Activated naive CD8-positive, alpha-beta T cell (primary cell): ENCODE data around the gene NTNG1.

Experiments
- H3K27ac Mint-ChIP-seq: one replicate; pipeline ENCODE4 v1.8.0; 2021; ENCODE audit warnings: mixed read lengths
- H3K27me3 Mint-ChIP-seq: one replicate; pipeline ENCODE4 v1.8.0; 2021; ENCODE audit warnings: mixed read lengths
- H3K36me3 Mint-ChIP-seq: one replicate; pipeline ENCODE4 v1.8.0; 2021; ENCODE audit warnings: mixed read lengths
- H3K4me1 Mint-ChIP-seq: one replicate; pipeline ENCODE4 v1.8.0; 2021; ENCODE audit warnings: low read depth, mixed read lengths
- H3K4me3 Mint-ChIP-seq: one replicate; pipeline ENCODE4 v1.8.0; 2021; ENCODE audit warnings: mild to moderate bottlenecking, mixed read lengths
- H3K9me3 Mint-ChIP-seq: one replicate; pipeline ENCODE4 v1.8.0; 2021; ENCODE audit warnings: low read depth, mixed read lengths

The NTNG1 gene

DNA sequence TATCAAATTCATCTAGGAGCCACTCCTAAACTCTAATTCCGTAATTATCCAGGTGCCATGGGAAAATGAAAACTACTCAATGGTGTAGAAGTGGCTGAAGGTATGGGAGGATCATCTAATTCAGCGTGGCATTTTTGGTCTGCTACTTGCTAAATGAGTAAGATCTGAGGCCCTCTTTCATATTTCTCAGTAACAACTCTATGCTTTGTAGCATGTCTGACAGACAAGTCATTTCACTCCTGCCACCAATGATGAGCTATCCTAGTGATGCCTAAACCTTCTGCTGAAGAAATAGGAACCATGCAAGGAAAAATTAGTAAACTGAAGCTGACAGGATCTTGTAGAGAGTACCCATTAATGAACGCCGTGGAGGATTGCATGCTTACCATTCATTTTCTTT lies 145.3 kb downstream of the NTNG1 start:
- no peak overlapping the region for H3K4me3 Mint-ChIP-seq
- H3K27me3 Mint-ChIP-seq = no peaks in the 10 kb centered on the region
- H3K4me1 Mint-ChIP-seq = no peaks in the 10 kb centered on the region
- no peaks in the 10 kb centered on the region for H3K9me3 Mint-ChIP-seq
- no peaks in the 10 kb centered on the region for H3K36me3 Mint-ChIP-seq
- no peak overlapping the region for H3K27ac Mint-ChIP-seq

DNA sequence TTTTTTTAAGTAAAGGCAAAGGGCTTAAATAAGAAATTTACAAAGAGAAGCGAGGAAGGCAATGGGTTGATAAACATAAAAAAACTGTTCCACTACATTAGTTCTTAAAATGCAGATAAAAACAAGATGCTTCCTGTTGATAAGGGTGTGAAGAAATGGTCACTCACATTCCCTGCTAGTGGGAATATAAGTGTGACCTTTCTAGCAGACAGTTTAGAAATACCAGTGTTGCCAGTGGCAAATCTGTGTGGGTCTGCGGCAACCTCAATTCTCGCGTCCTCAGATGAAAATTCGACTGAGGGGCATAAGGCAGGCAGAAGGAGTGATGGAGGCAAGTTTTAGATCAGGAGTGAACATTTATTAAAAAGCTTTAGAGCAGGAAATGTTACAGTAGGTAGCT lies 151.1 kb downstream of the NTNG1 start:
- Mint-ChIP-seq H3K36me3 (no peaks in the 10 kb centered on the region), H3K4me3 (no peak overlapping the region), H3K27ac (no peak overlapping the region), H3K27me3 (no peaks in the 10 kb centered on the region), H3K4me1 (no peaks in the 10 kb centered on the region), H3K9me3 (no peaks in the 10 kb centered on the region)

DNA sequence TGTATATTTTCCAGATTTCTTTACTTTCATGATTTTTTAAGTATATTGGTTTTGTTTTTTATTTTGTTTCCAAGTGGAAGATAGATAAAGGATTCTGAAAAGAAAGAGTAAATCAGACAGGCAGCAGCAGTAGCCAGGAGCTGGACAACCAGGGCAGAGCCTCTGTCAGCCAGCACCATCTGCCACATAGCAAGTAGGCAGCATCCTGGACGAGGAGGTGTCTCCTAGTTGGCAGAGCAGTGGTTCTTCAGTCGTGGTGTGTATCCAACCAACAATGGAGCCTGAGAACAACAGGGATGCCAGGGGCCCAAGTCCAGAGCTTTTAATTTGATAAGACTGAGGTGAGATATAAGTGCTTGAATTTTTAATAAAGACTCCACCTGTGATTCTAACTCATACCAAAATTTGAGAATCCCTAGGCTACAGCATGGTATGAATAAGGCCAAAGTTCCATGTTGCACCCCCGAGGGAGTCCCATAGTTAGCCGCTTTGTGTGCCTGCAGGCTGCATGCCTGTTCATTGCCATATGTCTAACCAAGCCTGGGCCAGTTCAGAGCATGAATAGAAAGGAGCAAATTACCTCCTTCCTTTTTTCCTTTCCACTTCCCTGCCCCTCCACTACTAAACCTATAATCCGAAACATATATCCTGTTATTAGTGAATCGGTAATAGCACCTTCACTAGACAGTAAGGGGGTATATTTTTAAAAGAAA lies 153.2 kb downstream of the NTNG1 start:
- no peaks in the 10 kb centered on the region for H3K27me3 Mint-ChIP-seq
- no peaks in the 10 kb centered on the region for H3K9me3 Mint-ChIP-seq
- H3K4me3 Mint-ChIP-seq = no peak overlapping the region
- H3K4me1 Mint-ChIP-seq = no peaks in the 10 kb centered on the region
- H3K27ac Mint-ChIP-seq = no peak overlapping the region
- no peaks in the 10 kb centered on the region for H3K36me3 Mint-ChIP-seq

DNA sequence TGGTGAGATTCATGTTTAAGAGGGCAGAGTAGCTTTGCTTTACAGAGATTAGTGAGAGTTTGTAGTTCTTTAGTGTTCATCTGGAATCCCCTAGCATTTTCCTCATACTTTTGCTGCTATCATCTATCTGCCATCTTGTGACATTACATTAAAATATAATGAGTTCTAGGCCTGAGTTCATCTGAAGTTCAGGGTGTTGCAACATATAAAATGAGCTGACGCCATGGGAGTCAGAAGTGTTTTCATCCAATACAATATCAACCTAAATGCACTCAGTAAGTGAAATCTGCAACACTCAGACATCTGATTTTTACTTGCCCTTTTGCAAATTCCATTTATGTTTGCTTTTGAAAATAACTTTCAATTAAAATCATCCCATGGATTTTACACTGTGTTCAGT lies 153.8 kb downstream of the NTNG1 start:
- Mint-ChIP-seq H3K4me3 (no peak overlapping the region), H3K27ac (no peak overlapping the region), H3K4me1 (no peaks in the 10 kb centered on the region), H3K9me3 (no peaks in the 10 kb centered on the region), H3K27me3 (no peaks in the 10 kb centered on the region), H3K36me3 (no peaks in the 10 kb centered on the region)

DNA sequence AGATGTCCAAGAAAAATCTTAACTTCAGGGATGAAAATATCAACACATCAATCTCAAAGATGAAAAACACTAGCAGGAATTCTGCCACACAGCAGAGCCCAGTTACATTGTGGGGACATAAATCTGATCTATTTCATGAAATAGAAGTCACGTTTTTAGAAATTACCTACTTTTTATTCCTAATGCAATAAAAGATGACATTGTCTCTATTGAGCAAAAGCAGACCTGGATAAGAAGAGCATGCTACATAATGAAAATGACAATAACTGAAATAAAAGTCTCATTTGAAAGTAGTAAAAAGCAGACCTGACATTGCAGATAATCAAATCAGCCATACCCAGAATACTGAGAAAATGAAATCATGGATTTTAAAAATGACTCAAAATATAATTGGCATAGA lies 156.8 kb downstream of the NTNG1 start:
- Mint-ChIP-seq H3K4me3 (no peak overlapping the region), H3K36me3 (no peaks in the 10 kb centered on the region), H3K27me3 (no peaks in the 10 kb centered on the region), H3K9me3 (no peaks in the 10 kb centered on the region), H3K4me1 (no peaks in the 10 kb centered on the region), H3K27ac (no peak overlapping the region)

DNA sequence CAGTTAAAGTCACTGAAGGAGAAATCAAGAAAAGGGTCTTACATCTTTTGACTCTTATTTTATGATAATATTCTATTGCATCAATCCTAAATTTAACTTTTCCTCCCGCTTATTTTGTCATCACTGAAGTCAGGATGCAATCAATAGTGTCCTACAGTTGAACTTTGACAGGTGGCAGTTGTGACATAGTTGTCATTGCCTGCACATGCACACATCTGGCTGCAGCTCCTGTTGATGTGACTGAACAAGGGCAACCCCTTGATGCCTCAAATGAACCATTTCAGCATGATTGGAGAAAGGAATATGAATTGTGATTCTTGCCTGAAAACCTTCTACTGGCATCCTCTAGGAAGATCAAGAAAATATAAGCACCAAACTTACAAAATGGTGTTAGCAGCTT lies 157.7 kb downstream of the NTNG1 start:
- no peaks in the 10 kb centered on the region for H3K27me3 Mint-ChIP-seq
- H3K27ac Mint-ChIP-seq = no peak overlapping the region
- no peaks in the 10 kb centered on the region for H3K4me1 Mint-ChIP-seq
- no peaks in the 10 kb centered on the region for H3K9me3 Mint-ChIP-seq
- no peaks in the 10 kb centered on the region for H3K36me3 Mint-ChIP-seq
- no peak overlapping the region for H3K4me3 Mint-ChIP-seq

DNA sequence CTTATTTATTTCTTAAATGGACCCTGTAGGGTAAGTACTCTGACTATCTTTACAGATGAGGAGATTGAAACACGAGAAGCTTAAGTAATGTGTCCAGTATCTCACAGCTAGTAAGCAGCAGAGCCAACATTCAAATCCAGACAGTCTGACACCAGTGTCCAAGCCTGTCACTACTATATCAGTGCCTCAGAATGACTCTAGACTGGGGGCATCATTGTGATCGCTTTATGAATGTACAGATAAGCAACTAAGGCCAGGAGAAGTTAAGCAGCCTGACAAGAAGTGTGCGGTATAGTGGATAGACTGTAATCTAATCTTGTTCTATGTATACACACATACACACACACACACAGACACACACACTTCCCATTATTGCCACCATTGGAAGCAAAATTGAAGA lies 158.7 kb downstream of the NTNG1 start:
- Mint-ChIP-seq H3K4me3 (no peak overlapping the region), H3K27ac (no peak overlapping the region), H3K27me3 (no peaks in the 10 kb centered on the region), H3K36me3 (no peaks in the 10 kb centered on the region), H3K9me3 (no peaks in the 10 kb centered on the region), H3K4me1 (no peaks in the 10 kb centered on the region)

DNA sequence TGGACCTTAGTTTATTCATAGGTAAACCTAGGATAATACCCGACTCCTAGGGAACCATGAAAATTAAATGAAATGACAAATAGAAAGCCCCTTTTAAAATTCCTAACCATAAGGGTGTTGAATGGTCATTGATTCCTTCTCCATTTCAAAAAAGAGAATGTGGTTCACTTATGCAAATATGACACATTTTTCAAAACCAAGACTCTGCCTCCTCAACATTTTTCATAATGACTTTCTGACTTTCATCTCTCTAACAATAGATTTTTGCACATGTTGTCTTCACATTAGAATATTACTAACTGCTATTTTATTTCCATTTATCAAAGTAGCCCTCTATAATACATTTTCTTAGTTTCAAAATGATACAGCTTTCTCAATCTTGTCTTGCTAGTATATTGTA lies 169.1 kb downstream of the NTNG1 start:
- H3K36me3 Mint-ChIP-seq = no peaks in the 10 kb centered on the region
- H3K4me1 Mint-ChIP-seq = no peaks in the 10 kb centered on the region
- no peak overlapping the region for H3K27ac Mint-ChIP-seq
- H3K4me3 Mint-ChIP-seq = no peak overlapping the region
- peaks cover 4% of the 10 kb centered on the region for H3K9me3 Mint-ChIP-seq
- H3K27me3 Mint-ChIP-seq = no peaks in the 10 kb centered on the region

DNA sequence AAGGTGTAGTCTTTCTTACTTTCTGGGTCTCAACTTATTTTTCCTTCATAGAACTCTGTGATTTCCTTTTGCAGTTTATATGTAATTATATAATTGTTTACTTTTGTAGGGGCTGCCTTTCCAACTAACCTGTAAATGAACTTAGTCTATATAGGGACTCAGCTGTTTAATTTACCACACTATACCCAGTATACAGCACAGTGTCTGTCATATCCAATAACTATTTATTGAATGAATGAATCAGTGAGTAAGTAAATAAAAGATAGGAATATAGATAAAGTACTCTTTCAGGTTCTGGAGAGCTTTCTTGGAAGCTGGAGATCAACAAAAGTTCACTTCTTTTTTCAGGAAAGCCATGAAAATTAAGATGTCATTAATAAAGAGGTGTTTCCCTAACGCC lies 174.8 kb downstream of the NTNG1 start:
- Mint-ChIP-seq H3K27me3 (peaks cover 3% of the 10 kb centered on the region), H3K27ac (no peak overlapping the region), H3K36me3 (no peaks in the 10 kb centered on the region), H3K9me3 (no peaks in the 10 kb centered on the region), H3K4me3 (no peak overlapping the region), H3K4me1 (no peaks in the 10 kb centered on the region)

DNA sequence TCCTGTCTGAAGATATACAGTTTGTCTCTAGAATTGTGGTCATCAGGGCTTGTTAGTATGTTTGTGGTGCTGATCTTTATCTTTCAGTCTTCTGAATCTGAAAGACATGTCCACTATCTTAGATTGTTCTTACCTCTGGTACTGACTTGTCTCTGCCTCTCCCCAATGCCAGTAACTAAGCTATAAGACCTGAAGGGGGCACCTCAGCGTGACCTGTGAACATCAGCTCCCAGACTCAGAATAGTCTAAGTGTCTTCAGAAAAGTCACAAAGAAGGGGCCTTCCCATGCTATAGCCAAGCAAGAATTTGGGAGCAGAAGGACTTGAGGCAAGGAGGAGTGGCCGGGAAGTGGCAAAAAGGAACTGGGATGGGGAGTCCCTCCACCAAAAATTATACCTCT lies 178.1 kb downstream of the NTNG1 start:
- Mint-ChIP-seq H3K27me3 (peaks cover 3% of the 10 kb centered on the region), H3K4me1 (no peaks in the 10 kb centered on the region), H3K27ac (no peak overlapping the region)

DNA sequence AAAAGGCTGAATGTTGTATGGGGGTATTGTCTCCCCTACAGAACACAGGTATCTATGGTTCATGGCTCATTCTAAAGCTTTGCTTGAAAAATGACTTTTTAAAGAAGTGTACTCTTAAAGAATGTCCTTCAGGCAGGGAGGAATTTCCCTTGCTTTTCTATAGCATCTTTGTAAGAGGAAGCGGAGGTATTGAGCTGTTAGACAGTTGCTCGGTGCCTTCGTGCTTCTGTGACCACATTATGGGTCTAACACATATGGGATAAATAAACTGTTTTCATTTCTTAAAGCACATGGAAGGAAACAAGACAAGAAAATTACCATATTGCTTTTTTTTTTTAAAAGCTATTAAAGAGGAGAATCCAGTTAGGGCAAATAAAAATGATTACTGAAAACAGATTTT lies 182.9 kb downstream of the NTNG1 start:
- H3K27me3 Mint-ChIP-seq = peaks cover 2% of the 10 kb centered on the region
- H3K27ac Mint-ChIP-seq = no peak overlapping the region
- H3K9me3 Mint-ChIP-seq = no peaks in the 10 kb centered on the region
- no peaks in the 10 kb centered on the region for H3K4me1 Mint-ChIP-seq
- no peaks in the 10 kb centered on the region for H3K36me3 Mint-ChIP-seq
- H3K4me3 Mint-ChIP-seq = no peak overlapping the region

More for the DNA sequence above, 178.1 kb downstream of the NTNG1 start:
- H3K9me3 Mint-ChIP-seq = no peaks in the 10 kb centered on the region
- no peaks in the 10 kb centered on the region for H3K36me3 Mint-ChIP-seq
- no peak overlapping the region for H3K4me3 Mint-ChIP-seq

DNA sequence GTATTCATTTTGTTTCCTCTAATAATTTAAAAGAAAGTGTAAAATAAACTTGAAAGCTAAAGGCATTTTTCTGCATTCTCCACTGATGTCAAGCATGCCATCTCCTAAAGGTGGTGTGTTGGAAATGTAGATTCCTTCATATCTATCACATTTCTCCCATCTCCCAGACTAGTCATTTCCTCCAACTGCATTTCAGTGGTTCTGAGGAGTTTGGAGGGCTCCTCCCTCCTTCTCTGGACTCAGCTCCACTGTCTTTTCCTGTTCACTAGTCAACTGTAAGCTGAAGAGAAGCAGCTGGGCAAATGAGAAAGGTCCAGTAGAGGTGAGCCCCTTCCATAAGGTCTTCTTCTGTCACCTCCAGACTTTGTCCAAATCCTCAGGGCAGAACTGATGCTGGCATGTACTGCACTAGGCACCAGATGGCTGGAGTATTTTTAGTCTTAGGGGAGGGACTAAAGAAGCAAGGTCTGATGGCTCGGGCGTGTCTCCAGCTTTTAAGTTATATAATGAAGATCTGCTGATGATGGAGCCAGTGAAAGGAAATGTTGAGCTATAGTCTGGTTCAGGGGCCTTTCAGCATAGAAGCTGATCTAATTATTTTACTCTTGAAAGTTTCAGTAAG lies 186.1 kb downstream of the NTNG1 start:
- Mint-ChIP-seq H3K4me1 (no peaks in the 10 kb centered on the region), H3K27ac (no peak overlapping the region), H3K27me3 (peaks cover 2% of the 10 kb centered on the region)

DNA sequence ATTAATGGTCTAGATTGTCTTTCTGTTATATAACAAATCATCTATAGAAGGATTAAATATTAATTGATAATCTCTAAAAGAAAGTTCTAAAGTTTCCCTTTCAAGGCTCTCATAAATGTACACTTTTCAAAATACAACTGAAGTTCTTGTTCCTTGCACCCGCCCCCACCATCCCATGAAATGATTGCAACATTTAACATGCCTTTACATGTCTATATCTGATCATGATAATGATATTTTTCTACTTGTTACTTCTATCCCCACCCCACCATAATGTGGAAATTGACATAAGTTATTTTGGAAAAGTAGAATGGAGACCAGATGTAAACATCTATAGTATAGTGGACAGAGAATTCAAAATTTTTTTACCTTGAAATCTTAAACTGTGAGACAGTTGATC lies 186.6 kb downstream of the NTNG1 start:
- no peak overlapping the region for H3K27ac Mint-ChIP-seq
- H3K4me3 Mint-ChIP-seq = no peak overlapping the region
- H3K9me3 Mint-ChIP-seq = no peaks in the 10 kb centered on the region
- peaks cover 2% of the 10 kb centered on the region for H3K27me3 Mint-ChIP-seq
- no peaks in the 10 kb centered on the region for H3K36me3 Mint-ChIP-seq
- H3K4me1 Mint-ChIP-seq = no peaks in the 10 kb centered on the region

More for the DNA sequence above, 186.1 kb downstream of the NTNG1 start:
- no peak overlapping the region for H3K4me3 Mint-ChIP-seq
- H3K36me3 Mint-ChIP-seq = no peaks in the 10 kb centered on the region
- no peaks in the 10 kb centered on the region for H3K9me3 Mint-ChIP-seq

DNA sequence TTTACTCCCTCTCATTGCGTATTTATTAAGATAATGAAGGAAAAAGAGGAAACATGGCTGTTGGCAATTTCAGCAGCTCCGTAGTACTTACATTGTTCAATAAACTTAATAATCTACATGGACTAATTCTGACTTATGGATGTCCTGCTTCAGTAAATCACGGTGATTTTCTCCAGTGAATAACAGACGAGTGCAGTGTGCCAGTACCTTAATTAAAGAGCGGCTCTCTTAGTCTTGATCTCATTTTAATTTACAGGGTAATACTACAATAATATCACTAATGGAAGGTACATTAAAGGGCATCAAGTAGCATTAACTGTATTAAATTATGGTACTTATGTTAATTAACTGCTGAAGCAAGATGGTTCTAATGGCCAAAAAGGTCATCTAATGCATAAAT lies 187.2 kb downstream of the NTNG1 start:
- no peak overlapping the region for H3K4me3 Mint-ChIP-seq
- no peaks in the 10 kb centered on the region for H3K9me3 Mint-ChIP-seq
- no peaks in the 10 kb centered on the region for H3K4me1 Mint-ChIP-seq
- no peaks in the 10 kb centered on the region for H3K36me3 Mint-ChIP-seq
- peaks cover 2% of the 10 kb centered on the region for H3K27me3 Mint-ChIP-seq
- no peak overlapping the region for H3K27ac Mint-ChIP-seq

DNA sequence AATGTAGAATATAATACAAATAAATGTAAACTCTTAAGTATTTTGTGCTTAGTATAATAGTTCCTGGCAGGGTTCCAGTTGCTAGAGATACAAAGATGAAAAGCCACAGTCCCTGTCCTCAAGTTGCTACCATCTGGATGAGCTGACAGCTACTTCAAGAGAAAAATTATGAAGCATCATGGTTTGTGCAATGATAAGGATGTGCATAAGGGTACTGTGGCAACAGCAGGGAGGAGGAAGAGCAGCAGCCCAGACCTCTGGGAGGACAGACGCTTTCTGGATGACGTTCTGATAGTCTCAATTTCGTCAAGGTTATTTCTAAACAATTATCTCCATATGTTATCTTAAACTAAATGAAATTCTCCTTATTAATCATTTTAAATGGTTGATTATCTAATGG lies 198.9 kb downstream of the NTNG1 start:
- Mint-ChIP-seq H3K36me3 (no peaks in the 10 kb centered on the region), H3K27me3 (peaks cover 4% of the 10 kb centered on the region), H3K27ac (no peak overlapping the region), H3K4me3 (no peak overlapping the region), H3K4me1 (no peaks in the 10 kb centered on the region), H3K9me3 (no peaks in the 10 kb centered on the region)

DNA sequence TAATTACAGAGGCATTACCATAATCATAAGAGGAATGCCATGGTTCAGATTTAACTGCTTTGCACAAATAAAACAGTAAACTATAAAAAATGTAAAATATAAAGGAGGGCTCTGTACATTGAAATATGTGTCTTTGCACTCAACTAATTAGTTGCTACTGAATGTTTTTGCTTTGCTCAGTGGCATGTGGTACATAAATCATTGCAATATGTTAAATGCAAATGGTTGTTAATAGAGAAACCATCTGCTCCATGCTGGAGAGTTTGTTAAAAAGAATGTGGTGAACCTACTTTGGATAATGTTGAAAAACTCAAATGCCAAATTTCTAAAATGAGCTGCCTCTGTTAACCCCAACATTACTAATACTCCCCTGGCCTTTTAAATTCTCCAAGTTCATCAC lies 201.5 kb downstream of the NTNG1 start:
- no peak overlapping the region for H3K27ac Mint-ChIP-seq
- H3K9me3 Mint-ChIP-seq = no peaks in the 10 kb centered on the region

More for the DNA sequence above, 201.5 kb downstream of the NTNG1 start:
- Mint-ChIP-seq H3K36me3 (no peaks in the 10 kb centered on the region), H3K4me1 (no peaks in the 10 kb centered on the region), H3K4me3 (no peak overlapping the region), H3K27me3 (peaks cover 6% of the 10 kb centered on the region)
